HG03571 (cell line): ENCODE measurements around the gene SLC5A10.
"Not testable (repeated sequence)": the region's sequence is repeated elsewhere in the genome, so short reads cannot be mapped to it uniquely, and the experiment has no call there.

Source experiments
- ATAC-seq: cut with Tn5 transposase; IDR thresholded peaks from one replicate; pipeline ENCODE4 v1.9.1; 2021; ENCODE audit not compliant: unreplicated experiment

SLC5A10 gene

DNA sequence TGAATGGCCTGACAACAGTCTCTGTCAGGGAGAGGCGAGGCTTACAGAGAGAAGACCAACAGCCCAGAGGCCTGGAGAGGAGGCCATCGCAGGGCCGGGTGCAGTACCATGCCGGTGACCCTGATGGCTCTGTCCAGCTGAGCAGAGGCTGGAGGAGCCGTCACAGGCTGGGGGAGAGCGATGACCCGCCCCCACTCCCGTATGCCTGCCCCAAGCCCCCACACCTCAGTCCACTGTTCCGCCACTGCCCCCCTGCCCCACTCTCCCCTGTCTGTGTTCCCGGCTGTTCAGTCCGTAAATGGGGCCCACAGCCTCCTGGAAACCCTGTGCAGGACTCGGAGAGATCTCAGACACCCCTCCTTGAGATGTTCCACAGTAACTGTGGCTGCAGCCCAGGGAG, 65.4 kb downstream of the SLC5A10 start:
- ATAC-seq = no peak

DNA sequence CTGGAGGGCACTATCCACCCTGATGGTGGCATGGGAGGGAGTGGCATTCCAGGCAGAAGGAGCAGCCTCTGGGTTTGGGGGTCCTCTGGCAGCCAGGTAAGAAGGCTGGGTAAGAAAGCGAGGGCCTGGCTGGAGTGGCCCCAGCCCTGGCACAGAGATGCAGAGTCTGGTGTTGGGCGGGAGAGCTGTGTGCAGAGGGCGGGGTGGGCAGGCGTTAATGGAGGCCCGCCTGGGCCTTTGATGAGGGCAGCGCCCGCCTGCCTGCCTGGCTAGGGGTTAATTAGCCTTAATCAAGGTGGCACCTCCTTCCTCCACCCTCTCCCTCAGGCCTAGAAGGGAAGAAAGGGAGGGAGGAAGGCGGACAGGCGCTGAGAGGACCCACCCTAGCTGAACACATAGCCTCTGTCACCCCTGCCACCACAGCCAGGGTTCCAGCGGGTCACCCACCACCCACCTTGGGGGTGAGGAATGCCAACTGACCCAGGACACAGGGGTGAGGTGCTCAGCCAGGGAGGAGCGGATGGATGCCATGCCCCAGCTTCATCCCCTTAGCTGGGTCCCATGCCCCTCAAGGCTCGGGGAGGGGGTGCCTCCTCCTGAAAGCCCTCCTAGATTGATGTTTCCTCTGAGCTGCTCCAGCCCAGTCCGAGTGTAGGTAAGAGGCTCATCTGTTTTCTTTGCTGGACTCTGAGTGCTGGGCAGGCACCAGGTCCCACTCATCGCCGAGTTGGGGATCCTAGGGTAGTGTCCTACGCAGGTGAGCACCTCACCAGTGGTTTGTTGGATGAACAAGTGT, 66.0 kb downstream of the SLC5A10 start:
- ATAC-seq = no peak

DNA sequence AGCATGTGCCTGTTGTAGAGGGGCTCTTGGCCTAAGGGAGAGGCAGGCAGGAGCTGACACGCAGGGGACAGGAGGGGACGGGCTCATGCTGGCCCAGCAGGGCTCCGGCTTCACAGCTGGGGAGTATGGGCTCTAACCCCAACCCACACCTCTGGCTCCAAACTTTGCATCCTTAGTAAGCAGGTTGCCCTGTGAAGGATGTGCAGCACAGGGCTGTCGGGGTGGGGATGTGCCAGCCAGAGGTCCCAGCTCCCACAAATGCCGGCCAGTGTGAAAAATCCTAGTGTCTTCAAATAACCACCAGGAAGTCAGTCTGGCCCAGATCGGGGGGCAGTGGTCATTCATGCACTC, 66.6 kb downstream of the SLC5A10 start:
- ATAC-seq = no peak

DNA sequence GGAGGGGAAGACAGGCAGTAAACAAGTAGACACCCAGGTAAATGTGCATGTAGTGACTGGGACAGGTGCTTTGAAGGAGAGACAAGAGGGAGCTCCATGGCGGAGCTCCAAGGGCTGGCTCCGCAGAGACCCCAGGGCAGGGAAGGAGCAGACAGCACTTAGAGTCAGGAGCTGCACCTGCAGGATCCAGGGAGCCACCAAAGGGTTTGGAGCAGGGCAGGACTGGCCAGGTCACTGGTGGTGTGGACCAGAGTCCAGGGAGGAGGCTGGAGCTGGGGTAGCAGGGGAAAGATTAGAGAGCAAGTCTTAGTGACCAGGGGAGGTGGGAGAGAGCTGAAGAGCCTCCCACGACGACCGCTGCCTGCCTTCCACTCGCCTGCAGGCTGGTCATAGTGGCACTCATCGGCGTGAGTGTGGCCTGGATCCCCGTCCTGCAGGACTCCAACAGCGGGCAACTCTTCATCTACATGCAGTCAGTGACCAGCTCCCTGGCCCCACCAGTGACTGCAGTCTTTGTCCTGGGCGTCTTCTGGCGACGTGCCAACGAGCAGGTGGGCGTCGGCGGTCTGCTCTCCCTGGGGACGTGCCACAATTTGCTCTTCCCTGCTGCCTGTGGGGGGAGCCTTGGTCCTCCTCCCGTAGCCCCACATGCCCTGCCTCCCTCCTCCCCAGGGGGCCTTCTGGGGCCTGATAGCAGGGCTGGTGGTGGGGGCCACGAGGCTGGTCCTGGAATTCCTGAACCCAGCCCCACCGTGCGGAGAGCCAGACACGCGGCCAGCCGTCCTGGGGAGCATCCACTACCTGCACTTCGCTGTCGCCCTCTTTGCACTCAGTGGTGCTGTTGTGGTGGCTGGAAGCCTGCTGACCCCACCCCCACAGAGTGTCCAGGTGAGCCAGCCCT, 67.3 kb downstream of the SLC5A10 start:
- no peak for ATAC-seq

DNA sequence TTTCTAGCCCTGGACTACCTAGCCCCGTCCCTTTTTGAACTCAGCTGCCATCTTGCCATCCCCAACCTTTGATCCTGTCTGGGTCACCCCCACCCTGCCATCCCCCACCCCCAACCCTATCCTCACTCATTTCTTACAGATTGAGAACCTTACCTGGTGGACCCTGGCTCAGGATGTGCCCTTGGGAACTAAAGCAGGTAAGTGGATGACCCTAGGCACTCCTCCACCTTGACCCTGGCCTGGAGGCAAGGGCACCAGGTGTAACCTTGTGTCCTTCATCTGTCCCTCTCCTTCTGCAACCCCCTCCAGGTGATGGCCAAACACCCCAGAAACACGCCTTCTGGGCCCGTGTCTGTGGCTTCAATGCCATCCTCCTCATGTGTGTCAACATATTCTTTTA, 68.1 kb downstream of the SLC5A10 start:
- no peak for ATAC-seq

DNA sequence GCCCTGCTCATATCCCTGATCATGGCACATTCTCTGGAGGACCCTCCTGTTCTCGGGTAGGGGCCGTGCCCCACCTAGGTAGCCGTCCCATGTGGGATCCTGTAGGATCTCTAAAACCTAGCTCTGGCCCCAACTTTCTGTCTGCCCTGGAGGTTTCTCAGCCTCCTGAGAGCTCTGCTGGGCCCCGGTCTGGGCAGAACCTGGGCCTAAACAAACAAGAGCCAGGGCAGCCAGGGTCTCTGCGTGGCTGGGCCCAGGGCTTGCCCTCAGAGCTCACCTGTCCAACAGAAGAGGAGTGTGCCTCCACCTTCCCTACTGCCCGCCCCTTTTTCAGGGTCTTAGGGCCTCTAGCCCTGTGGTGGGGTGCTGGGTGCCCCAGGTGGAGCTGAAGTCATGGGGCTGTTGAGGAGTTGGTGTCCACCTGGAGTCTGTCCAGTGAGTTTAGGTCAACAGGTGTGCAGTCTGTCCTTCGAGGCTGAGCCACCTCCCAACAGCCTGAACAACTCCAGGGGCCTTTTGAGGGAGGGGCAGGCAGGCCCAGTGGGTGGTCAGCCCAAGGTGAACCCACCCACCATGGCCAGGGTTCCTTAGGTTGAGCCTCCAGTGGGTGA, 69.2 kb downstream of the SLC5A10 start:
- ATAC-seq = not testable (repeated sequence)

DNA sequence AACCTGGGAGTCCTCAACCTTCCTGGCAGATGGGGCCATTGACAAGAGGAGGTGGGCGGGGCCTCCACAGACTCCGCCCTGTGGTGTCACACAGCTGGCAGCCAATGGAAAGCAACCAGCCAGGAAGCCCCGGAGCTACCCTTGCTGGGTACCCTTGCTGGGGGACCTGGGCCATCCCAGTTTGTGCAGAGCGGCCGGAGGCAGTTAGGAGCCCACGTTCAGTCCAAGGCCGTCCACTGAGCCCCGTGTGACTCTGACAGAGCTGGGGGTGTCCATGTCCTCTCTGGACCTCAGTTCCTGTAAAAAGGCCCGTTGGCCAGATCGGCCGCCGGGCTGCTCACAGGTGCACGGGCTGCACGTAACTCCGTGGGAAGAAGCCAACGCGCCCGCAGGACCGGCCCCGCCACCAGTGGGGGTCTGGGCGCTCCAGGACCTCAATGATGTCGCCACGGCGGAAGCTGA, 69.7 kb downstream of the SLC5A10 start:
- no peak for ATAC-seq

DNA sequence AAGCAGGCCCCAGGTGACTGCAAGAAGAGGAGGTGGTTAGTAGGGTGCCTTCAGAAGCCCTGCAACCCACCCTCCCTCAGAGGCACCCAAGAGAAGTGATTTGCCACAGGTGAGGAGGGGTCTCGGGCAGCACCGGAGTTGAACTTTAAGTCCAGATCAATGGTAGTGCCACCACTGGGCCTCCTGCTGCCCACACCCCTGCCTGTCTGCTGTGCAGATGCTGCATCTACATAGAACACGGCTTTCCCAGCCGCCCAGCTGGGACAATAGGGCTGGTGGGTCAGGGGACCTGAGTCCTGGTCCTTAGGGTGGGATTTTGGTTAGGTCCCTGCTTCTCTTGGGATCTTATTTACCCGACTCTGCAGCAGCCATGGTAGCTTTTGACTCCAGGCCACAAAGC, 70.2 kb downstream of the SLC5A10 start:
- no peak for ATAC-seq

DNA sequence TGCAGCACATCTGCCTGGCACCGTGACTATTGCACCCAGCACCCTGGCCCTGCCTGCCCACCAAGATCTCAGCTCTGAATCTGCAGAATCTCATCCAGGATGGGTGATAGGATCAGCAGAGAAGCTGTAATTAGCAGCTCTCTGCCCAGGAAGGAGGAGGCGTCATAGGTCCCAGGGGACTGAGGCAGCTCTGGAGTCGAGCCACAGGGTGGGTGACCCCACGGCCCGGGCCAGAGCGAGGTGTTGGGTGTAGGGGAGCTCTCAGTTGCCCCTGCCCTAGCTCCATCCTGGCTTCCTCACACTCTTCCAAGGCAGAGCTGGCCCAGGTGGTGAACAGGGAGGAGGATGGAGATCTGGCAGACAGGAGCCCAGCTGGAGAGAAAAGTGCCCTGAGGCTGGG, 70.8 kb downstream of the SLC5A10 start:
- no peak for ATAC-seq

DNA sequence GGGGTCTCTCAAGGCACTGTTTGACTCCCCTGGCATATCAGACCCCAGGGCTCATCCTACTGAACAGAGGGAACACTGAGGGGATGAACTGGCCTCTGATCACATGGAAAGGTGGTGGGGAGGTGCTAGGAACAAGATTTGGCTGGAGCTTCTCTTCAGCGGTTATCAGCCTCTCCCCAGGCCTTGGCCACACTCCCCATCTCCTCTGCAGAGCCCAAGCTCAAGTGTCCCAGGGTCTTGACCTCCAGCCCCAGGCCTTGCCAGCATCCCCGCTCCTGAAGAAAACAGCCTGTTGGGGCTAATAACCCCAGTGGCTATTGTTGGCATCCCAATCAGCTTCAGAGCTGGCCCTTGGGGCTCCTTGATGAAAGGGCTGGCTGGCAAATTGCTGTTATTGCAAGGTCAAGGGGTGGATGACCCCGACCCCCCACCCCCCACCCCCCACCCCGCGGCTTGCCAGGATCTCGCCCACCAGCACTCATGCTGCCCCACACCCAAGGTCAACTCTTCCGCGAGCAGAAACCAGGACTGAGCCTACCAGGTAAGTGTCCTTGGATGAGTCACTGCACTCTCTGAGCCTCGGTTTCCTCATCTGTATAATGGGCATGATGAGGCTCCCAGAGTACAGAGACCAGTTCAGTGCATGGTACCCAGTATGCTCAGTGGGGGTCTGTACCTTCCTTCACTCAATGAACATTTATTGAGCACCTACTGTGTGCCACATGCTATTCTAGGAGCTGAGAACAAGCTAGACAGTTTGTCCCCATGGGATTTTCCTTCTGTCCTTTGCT, 71.4 kb downstream of the SLC5A10 start:
- ATAC-seq = no peak

DNA sequence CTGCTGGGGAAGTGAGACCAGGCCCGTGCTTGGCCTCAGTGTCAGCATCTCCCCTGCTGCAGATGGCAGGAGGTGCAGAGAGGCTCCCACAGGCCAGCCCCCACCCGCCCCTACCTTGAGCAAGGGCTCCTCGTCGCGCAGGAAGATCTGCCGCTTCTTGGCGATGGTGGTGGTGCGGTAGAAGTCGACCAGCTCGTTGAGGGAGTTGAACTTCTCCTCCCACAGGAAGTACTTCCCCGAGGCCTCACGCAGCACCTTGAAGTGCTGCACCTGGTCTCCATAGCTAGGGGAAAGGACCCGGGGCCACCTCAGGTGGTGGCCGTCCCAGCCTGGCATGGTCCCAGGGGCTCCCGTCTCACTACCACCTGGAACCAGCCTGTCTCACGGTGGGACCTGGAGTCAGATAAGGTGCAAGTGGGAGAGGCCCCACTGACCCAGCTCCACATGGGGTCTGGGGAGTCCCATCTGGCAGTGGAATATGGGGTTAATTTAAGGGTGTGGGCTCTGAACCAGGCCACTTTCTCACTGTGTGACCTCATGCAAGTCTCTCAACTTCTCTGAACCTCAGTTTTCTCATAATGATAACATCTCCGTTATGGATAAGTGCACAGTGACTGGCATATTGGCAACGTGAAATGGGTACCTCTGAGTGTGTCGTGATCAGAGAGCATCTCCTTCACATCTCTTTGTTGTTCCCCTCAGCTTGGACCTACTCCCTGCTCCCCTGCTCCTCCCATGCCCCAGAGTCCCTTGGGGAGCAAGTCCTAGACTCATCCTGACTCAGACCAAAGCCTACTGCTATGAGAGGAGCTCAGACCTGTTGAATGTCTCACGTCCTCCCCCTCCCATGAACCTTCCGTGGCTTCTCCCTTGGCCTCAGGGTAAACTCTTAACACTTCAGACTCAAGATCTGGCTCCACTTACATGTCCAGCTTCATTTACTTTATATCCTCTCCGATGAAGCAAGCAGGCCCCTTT, 72.4 kb downstream of the SLC5A10 start:
- no peak for ATAC-seq

DNA sequence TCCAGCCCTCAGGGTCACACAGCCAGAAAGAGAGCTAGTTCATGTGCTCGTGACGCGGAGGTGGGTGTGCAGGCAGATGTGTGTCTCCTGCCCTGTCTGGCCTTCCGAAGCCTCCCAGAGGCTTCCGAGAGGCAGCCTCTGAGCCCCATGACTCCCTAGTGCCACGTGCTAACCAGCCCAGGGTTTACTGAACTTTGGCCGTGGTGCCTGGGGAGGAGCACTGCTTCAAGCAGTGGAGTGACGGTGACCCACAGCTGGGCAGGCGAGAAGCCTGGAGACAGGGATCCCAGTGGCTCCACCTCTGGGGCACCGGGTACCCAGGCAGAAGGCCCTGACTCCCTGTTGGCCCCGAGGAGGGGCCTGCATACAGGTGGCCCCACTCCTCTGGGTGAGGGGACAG, 76.7 kb downstream of the SLC5A10 start:
- not testable (repeated sequence) for ATAC-seq

DNA sequence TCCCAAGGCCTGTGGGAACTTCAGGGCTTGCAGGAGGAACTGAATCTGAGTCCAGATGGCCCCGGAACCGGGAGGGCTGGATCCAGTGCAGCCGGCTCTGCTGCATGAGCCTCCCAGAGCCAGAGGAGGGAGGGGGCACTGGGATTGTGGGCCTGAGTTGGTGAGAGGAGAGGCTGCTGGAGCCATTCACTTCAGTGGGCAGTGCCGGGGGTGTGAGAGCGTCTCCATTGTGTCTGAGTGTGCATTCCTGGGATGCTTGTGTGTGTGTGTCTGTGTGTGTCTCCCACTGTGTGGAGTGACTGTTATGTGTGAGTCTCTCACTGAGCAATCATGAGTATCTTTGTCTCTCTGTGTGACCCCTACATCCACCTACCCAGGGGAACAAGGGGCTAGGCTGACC, 77.8 kb downstream of the SLC5A10 start:
- ATAC-seq = not testable (repeated sequence)

DNA sequence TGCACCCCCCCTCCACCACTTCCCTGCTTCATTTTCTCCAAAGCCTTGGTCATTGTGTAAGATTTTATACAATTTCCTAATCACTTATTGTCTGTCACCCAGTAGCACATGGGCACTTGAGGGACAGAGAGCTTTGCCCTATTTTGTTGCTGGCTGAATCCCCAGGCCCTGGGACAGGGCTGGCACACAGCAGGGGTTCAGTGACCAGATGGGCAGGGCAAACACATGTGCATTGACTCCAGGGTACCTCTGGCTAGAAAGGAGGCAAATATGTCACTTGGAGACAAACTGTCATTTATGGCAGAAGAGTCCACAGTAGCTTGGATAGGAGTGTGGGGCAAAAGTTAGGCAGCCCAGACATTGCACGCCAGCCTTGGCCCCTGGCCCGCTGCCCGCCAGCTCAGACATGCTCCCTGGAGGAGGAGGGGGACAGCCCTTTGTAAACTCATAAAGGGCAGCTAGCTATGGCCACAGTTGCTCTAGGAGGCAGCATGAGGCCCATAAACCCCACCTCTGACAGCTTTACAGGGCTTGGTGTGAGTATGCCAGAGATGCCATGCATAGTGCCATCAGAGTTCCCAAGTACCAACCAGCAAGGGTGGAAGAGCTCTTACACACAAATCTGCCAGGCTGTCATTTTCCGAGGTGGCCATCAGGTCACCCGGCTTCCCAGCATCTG, 78.9 kb downstream of the SLC5A10 start:
- ATAC-seq = not testable (repeated sequence)

DNA sequence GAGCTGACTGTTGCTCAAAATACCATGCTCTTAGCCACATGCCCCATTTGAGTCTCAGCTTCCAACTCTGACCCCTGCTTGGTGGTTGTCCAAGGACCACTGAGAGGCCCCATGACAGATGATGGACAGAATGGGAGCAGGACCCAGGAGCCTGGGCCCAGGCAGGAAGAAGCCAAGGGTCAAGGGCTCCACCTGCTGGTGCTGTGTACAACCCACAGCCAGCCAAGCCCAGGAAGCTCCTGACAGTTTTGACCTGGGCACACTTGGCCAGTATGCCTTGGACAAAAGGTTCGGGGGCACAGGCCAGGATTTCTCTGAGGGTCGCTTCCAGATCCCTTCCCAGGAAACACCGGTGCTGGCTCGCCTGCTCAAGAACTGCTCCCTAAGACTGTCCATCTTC, 79.8 kb downstream of the SLC5A10 start:
- ATAC-seq = not testable (repeated sequence)

DNA sequence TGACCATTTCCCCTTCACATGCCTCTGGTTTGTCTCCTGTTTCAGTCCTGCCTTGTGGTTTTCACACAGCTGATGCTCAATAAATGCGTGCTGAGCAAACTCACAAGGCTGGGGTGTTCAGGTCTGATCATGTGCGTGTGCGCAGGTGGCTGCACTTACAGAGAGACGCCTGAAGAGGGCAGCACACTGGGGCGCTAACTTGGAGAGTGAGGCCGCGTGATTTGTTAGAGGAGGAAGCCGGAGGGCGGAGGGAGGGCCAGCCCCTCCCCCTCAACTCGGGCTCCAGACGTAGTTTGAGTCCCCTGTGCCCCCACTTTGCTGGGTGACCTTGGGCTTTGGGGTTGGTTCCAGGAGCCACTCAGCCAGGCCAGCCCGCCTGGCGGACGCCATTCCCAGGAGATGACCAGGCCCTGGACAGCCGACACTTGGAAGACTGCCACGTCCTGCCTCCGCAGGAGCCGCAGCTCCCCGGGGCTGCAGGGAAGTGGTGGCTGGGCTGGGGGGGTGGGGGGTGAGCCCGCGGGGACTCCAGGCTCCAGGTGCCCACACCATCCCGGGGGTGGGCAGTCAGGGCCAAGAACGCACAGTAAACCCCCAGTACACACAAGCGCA, 80.5 kb downstream of the SLC5A10 start:
- ATAC-seq = not testable (repeated sequence)

DNA sequence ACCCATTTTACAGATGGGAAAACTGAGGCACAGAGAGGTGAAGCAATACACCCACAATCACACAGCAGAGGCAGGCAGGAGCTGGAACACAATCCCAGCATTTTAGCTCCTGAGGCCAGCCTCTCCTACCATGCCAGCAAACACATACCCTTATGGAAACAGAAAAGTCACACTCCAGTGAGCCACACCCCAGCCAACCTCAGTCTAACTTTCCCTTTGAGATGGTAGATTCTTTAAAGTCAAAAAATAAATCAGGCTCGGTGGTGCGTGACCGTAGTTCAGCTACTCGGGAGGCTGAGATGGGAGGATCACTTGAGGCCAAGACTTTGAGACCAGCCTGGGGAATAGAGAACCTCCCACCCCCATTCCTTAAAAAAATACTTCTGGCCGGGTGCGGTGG, 84.2 kb downstream of the SLC5A10 start:
- ATAC-seq = not testable (repeated sequence)

DNA sequence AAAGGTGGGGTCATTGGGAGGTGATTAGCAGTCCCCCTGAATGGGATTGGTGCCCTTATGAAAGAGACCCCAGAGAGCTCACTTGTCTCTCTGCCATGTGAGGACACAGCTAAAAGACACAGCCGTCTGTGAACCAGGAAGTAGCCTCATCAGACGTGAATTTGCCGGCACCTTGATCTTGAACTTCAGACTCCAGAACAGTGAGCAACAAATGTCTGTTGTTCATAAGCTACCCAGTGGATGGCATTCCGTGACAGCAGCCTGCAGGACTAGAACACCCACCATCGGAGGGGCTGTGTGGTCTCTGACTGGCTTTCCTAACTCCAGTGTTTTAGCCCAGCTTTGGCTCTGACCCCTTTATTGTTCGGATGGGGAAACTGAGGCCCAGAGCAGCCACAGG, 85.6 kb downstream of the SLC5A10 start:
- not testable (repeated sequence) for ATAC-seq

DNA sequence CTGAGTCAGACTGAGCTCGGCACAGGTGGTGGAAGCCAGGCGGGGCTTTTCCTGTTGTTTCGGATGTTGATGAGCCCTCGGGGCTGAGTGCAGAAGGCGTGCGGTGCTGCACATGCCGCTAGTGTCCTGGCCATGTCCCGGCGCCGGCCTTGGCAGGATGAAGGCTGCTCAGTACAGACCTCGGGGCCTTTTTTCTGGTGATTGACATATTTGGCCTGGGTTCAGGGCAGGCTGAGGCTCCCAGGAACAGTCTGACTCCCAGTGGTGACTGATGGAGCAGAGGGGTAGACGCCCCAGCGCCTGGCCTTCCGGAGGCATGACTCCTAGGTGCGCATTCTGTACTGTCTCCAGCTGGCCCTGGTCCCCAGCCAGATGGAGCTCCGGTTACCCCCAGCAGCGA, 86.0 kb downstream of the SLC5A10 start:
- not testable (repeated sequence) for ATAC-seq
